Muscle of leg (tissue), 11 donors: ENCODE measurements around the gene EBP. TPM values are rescaled to one million over a fixed set of nuclear protein-coding genes. Genes with fewer than 3 reads are reported as not detected.

ENCODE experiments used
- DNase-seq: peaks from one replicate; pipeline ENCODE4 v3.0.0; 2013
- H3K27ac ChIP-seq: one replicate; pipeline ENCODE4 v1.5.1; 2013; ENCODE audit warnings: mild to moderate bottlenecking, low read length, control low read depth
- H3K27me3 ChIP-seq: one replicate; pipeline ENCODE4 v1.6.1; 2013; ENCODE audit warnings: low read length; ENCODE audit not compliant: control insufficient read depth, insufficient read depth
- H3K36me3 ChIP-seq: one replicate; pipeline ENCODE4 v1.6.1; 2013; ENCODE audit warnings: low read length; ENCODE audit not compliant: control insufficient read depth, insufficient read depth
- H3K4me1 ChIP-seq: one replicate; pipeline ENCODE4 v1.6.1; 2013; ENCODE audit warnings: low read length; ENCODE audit not compliant: control insufficient read depth, insufficient read depth
- H3K4me3 ChIP-seq: one replicate; pipeline ENCODE4 v1.5.1; 2013; ENCODE audit warnings: low read length, control low read depth
- H3K9me3 ChIP-seq: replicated peaks from 2 replicates; pipeline ENCODE4 v1.6.1; 2013; ENCODE audit warnings: low read depth, low read length; ENCODE audit not compliant: control insufficient read depth
- WGBS: methylation state at CpG from one replicate; pipeline ENCODE4 v1.1.5; 2013; ENCODE audit warnings: missing lambda C conversion rate; ENCODE audit not compliant: insufficient coverage; 5-methylcytosine and 5-hydroxymethylcytosine counted together
- polyA plus RNA-seq, 8 donors: library from polyadenylated mRNA; unstranded; fragments of 120-200 nt; gene quantifications; one replicate each; pipeline versions ENCODE4 v1.2.1 to v1.2.3, GENCODE V29; 2013; ENCODE audit warnings: inconsistent platforms in 1 of 8, low replicate concordance in 1 of 8; ENCODE audit not compliant: insufficient read length in 8 of 8, insufficient read depth in 1 of 8
- total RNA-seq: library from RNA; stranded (reverse); fragments of 120-200 nt; gene quantifications from one replicate; pipeline ENCODE4 v1.2.4, GENCODE V29; 2013

The EBP gene
- total and polyA plus RNA-seq, 9 donors, result 16.6 to 25.0 (median 19.8) TPM

DNA sequence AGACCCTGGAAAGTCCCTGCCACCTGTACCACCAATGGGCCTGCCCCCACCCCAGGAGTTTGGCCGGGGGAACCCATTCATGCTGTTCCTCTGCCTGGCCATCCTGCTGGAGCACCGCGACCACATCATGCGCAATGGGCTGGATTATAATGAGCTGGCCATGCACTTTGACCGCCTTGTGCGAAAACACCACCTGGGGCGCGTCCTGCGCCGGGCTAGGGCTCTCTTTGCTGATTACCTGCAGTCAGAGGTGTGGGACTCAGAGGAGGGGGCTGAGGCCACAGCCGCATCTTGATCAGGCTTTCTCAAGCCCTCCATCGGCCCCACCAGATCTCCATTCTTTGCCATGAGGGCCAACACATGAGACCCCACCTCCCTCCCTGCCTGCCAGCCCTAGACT lies 39.1 kb downstream of the EBP start:
- no peak for DNase-seq
- no peaks in the 10 kb centered on the region for H3K9me3 ChIP-seq
- H3K4me1 ChIP-seq, result no peaks in the 10 kb centered on the region
- H3K4me3 ChIP-seq, result no peak overlapping the region
- H3K36me3 ChIP-seq, result peaks cover 46% of the 10 kb centered on the region
- no peak overlapping the region for H3K27ac ChIP-seq
- 93% methylated on average over 8 of the region's 12 CpGs for WGBS
- H3K27me3 ChIP-seq, result no peaks in the 10 kb centered on the region

DNA sequence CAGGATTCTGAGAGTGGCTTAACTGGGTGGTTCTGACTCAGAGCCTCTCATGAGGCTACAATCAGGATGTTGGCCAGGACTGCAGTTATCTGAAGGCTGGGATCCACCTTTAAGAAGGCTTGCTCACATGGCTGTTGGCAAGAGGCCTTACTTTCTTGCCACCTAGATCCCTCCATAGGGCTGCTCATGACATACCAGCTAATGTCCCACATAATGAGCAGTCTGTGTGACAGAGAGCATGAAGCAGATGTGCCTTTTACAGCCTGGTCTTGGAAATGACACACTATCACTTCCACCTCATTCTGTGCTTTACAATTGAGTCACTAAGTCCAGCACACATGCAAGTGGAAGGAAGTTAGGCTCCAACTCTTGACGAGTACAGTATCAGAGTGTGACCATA lies 48.4 kb downstream of the EBP start:
- no peaks in the 10 kb centered on the region for H3K9me3 ChIP-seq
- no peaks in the 10 kb centered on the region for H3K4me1 ChIP-seq
- no peaks in the 10 kb centered on the region for H3K27me3 ChIP-seq
- no peaks in the 10 kb centered on the region for H3K36me3 ChIP-seq
- no peak overlapping the region for H3K4me3 ChIP-seq
- no peak overlapping the region for H3K27ac ChIP-seq
- no CpG with 5 or more reads among the region's 1 CpG for WGBS
- no peak for DNase-seq

DNA sequence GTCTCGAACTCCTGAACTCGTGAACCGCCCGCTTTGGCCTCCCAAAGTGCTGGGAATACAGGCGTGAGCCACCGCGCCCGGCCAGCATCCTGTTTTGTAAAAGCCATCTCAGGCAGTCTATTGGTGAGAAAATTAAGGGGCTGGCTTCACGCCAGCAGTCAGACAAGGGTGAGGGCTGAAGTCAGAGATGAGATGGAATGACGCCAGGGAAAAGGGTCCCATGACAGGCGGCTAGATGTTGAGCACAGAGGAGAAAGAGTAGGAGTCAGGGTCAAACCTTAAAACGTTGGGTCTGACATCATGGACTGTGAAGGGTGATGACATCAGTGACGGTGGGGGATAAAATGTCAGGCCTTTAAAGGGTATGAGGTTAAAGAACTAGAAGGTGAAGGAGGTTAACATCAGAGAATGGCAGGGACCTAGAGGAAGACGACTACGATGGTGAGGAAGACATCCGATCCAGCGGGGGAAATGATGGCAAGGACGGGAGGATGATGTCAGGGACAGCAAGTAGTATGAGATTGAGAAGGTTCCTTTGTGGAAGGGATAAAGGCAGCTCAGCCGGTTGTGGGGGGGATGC lies 52.2 kb downstream of the EBP start:
- Histone ChIP-seq H3K4me1 (peaks cover 12% of the 10 kb centered on the region), H3K27ac (peak overlapping the region; percentile 97), H3K9me3 (no peaks in the 10 kb centered on the region), H3K27me3 (no peaks in the 10 kb centered on the region), H3K36me3 (peaks cover 22% of the 10 kb centered on the region), H3K4me3 (peak overlapping the region; percentile 75)
- WGBS, result 58% methylated on average over 18 of the region's 19 CpGs
- DNase-seq, result peak; percentile 68

DNA sequence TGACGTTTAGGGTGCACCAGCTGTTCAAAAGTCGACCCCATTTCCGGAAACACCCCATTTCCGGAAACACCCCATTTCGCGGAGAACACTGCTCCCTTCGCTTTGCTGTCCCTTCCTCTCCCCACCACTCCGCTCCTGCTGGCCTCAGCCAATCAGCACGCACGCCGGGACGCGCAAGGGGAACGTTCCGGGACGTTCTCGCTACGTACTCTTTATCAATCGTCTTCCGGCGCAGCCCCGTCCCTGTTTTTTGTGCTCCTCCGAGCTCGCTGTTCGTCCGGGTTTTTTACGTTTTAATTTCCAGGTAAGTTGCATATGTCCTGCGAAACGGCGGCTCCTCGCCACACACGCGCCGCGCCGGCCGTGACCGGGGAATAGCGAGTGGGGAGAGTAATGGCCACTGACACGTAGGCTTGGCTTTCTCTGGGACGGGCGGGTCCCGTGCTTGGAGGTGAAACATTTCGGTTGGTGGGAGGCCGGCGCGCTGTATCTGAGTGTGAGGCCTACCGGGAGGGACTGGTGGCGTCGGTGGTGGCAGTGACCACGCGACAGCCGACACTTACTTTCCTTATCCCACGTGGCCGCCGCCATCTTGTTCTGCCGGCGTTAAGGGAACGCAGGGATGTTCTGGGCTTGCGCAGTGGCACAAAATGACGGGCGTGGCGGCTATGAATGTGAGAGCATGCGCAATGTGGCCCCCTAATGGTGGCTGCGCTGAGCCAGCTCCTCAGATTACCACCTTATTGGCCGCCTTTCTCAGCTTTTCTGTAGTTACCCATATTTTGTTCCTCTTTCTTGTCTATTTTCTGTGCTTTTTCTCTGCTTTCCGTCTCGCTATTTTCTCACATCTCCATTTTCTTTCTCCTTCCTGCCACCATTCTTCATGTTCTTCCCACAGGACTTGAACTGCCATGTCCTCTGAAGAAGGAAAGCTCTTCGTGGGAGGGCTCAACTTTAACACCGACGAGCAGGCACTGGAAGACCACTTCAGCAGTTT lies 53.0 kb downstream of the EBP start, which contains the start of gene RBM3:
TSS of gene RBM3 (plus strand) at position 215 of the 997 bp plus-strand sequence. CDS start at position 912, 697 bp downstream.
- 38% methylated on average over 61 of the region's 71 CpGs for WGBS
- no peaks in the 10 kb centered on the region for H3K27me3 ChIP-seq
- peak within 1 kb of the TSS; percentile 97 for H3K27ac ChIP-seq
- peaks cover 27% of the 10 kb centered on the region for H3K36me3 ChIP-seq
- peaks cover 12% of the 10 kb centered on the region for H3K4me1 ChIP-seq
- peak; percentile 98 for DNase-seq
- peak within 1 kb of the TSS; percentile 75 for H3K4me3 ChIP-seq
- H3K9me3 ChIP-seq, result no peaks in the 10 kb centered on the region

DNA sequence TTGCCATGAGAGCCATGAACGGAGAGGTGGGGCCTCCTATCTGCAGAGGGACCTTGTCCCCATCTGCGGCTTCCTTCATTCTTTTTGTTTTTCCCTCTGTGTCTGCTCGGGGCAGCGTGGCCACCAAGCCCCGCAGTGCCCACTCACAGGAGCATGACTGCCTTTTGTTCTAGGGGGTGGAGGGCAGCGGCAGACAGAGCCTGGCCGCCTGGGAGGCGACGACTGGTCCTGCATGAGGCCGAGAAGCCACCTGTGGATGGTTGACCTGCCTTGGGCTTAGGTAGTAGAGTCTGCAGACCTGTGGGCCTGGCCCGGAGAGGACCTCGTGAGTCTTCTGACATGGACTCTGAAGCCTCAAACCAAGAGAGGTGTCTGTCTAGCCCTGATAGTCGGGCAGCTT lies 54.0 kb downstream of the EBP start:
- no peaks in the 10 kb centered on the region for H3K27me3 ChIP-seq
- 84% methylated on average over 13 of the region's 13 CpGs for WGBS
- peak overlapping the region; percentile 97 for H3K27ac ChIP-seq
- H3K4me1 ChIP-seq, result peaks cover 12% of the 10 kb centered on the region
- peak overlapping the region; percentile 75 for H3K4me3 ChIP-seq
- H3K9me3 ChIP-seq, result no peaks in the 10 kb centered on the region
- no peak for DNase-seq
- H3K36me3 ChIP-seq, result peaks cover 27% of the 10 kb centered on the region

DNA sequence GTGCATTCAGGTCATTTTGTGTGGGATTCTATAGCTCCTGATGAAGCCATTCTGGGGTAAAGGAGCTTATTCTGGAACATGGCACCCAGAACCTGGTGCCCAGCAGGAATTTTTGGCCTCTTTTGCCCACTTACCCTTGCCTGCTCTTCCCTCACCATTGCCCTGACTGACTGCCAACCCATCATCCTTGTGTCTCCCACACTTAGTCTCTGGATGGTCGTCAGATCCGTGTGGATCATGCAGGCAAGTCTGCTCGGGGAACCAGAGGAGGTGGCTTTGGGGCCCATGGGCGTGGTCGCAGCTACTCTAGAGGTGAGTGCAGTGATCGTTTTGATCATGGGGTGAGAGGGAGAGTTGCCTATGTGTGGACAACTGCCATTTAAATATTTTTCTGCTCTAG lies 54.5 kb downstream of the EBP start:
- peaks cover 12% of the 10 kb centered on the region for H3K4me1 ChIP-seq
- DNase-seq, result no peak
- no peaks in the 10 kb centered on the region for H3K27me3 ChIP-seq
- H3K9me3 ChIP-seq, result no peaks in the 10 kb centered on the region
- peak overlapping the region; percentile 97 for H3K27ac ChIP-seq
- 79% methylated on average over 5 of the region's 6 CpGs for WGBS
- no peak overlapping the region for H3K4me3 ChIP-seq
- peaks cover 27% of the 10 kb centered on the region for H3K36me3 ChIP-seq

Other genes with a start within 250 kb of the EBP start
- gene SSX3, start 165.1 kb upstream of the EBP start, total RNA-seq, result not detected
- gene SSX3, start 165.1 kb upstream of the EBP start, polyA plus RNA-seq, result not detected
- gene SSX4, start 138.3 kb upstream of the EBP start, total RNA-seq, result not detected
- gene SSX4, start 138.3 kb upstream of the EBP start, polyA plus RNA-seq, result not detected
- not detected for gene SSX4B, start 109.8 kb upstream of the EBP start, total RNA-seq
- not detected for gene SSX4B, start 109.8 kb upstream of the EBP start, polyA plus RNA-seq
- 4.2 TPM for gene SLC38A5, start 51.5 kb upstream of the EBP start, total RNA-seq
- 10 to 100 TPM in 1 of 8 donors, 1 to 10 TPM in 7; 5.9 to 12.2 (median 8.4) TPM for gene SLC38A5, start 51.5 kb upstream of the EBP start, polyA plus RNA-seq
- gene FTSJ1, start 45.6 kb upstream of the EBP start, total RNA-seq, result 28.2 TPM
- gene FTSJ1, start 45.6 kb upstream of the EBP start, polyA plus RNA-seq, result 10 to 100 TPM; 24.0 to 34.3 (median 26.0) TPM
- 2.6 TPM for gene PORCN, start 12.8 kb upstream of the EBP start, total RNA-seq
- 1 to 10 TPM; 3.3 to 4.7 (median 3.7) TPM for gene PORCN, start 12.8 kb upstream of the EBP start, polyA plus RNA-seq
- 3.9 TPM for gene TBC1D25, start 17.9 kb downstream of the EBP start, total RNA-seq
- 10 to 100 TPM in 2 of 8 donors, 1 to 10 TPM in 6; 6.9 to 10.8 (median 9.1) TPM for gene TBC1D25, start 17.9 kb downstream of the EBP start, polyA plus RNA-seq
- gene RBM3, start 52.7 kb downstream of the EBP start, total RNA-seq, result 232 TPM
- 100 to 1,000 TPM; 338 to 414 (median 371) TPM for gene RBM3, start 52.7 kb downstream of the EBP start, polyA plus RNA-seq
- gene WDR13, start 75.7 kb downstream of the EBP start, total RNA-seq, result 99.1 TPM
- gene WDR13, start 75.7 kb downstream of the EBP start, polyA plus RNA-seq, result 100 to 1,000 TPM in 4 of 8 donors, 10 to 100 TPM in 4; 85.8 to 128 (median 101) TPM
- 2.1 TPM for gene WAS, start 162.0 kb downstream of the EBP start, total RNA-seq
- 1 to 10 TPM; 3.3 to 5.9 (median 4.1) TPM for gene WAS, start 162.0 kb downstream of the EBP start, polyA plus RNA-seq
- gene SUV39H1, start 174.9 kb downstream of the EBP start, total RNA-seq, result 3.1 TPM
- gene SUV39H1, start 174.9 kb downstream of the EBP start, polyA plus RNA-seq, result 1 to 10 TPM; 4.0 to 5.6 (median 4.7) TPM
- not detected for gene GLOD5, start 239.9 kb downstream of the EBP start, total RNA-seq
- gene GLOD5, start 239.9 kb downstream of the EBP start, polyA plus RNA-seq, result under 1 TPM in 1 of 8 donors, not detected in 7; 0.50 TPM